GM20000 (cell line): Measurements from ENCODE around the gene SIRT7.

Experiments
- DNase-seq: peaks from one replicate; pipeline ENCODE4 v3.0.0; 2012; ENCODE audit warnings: low spot score
- TF ChIP-seq, protein P1 (sequence below): IDR thresholded peaks from 2 replicates; pipeline ENCODE4 v1.5.1; 2012; ENCODE audit warnings: mild to moderate bottlenecking, control low read depth; ENCODE audit errors: extremely low read depth, missing control alignments

The SIRT7 gene

DNA sequence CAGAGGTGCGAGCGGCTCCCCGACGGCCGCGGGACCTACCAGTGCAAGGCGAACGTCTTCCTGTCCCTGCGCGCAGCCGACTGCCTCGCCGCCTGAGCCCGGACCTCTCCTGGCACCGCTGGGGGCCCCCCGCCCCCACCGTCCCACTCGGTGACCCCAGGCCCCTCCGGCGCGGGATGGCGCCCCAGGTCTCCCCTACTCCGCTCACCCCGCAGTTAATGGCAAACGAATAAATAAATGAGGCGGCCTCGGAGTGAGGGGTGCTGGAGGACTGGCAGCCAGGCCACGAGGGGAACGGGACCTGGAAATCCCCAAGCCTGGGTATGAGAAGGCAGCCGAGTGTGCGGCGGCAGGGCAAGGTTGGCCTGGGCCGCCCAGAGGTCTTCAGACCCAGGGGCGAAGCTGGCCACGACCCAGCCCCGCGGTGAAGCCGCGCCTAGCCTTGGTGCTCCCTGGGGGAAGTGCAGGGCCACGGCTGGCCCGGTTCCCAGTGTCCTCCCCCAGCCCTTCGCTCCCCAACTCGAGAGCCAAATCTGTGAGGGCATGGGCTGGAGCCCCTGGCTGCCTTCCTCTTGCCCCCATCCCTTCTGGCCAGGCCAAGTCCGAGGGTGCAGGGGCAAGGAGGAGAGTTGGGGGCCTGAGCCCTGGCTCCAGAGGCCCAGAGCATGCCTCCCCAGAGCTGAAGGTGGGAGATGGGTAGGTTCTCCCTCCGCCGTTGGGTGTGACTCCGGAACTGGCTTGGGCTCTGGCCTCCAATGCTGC lies 15.1 kb downstream of the SIRT7 start:
- DNase-seq: no peak

DNA sequence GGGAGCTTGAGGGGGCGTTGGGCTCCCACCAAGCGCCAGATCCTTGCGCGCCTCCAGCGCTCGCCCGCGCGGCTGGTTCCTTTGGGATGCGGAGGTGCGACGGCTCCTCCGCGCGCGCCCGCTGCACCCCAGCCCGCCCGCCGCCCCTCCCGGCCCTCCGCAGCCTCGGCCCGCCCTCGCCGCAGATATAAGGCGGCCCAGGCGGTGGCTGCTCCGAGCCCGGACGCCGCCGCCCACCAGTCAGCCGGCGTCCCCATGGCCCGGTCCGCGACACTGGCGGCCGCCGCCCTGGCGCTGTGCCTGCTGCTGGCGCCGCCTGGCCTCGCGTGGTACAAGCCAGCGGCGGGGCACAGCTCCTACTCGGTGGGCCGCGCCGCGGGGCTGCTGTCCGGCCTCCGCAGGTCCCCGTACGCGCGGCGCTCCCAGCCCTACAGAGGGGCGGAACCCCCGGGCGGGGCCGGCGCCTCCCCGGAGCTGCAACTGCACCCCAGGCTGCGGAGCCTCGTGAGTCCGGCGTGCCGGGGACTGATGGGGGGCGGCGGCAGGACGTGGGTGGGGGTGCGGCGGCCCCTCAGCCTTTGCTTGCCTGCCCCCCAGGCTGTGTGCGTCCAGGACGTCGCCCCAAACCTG lies 15.8 kb downstream of the SIRT7 start, which contains the start of gene NPB:
Gene NPB (plus strand): TSS at position 216 of the 630 bp plus-strand sequence. CDS start 40 bp downstream, at position 256.
- TF ChIP-seq, protein P1, sequence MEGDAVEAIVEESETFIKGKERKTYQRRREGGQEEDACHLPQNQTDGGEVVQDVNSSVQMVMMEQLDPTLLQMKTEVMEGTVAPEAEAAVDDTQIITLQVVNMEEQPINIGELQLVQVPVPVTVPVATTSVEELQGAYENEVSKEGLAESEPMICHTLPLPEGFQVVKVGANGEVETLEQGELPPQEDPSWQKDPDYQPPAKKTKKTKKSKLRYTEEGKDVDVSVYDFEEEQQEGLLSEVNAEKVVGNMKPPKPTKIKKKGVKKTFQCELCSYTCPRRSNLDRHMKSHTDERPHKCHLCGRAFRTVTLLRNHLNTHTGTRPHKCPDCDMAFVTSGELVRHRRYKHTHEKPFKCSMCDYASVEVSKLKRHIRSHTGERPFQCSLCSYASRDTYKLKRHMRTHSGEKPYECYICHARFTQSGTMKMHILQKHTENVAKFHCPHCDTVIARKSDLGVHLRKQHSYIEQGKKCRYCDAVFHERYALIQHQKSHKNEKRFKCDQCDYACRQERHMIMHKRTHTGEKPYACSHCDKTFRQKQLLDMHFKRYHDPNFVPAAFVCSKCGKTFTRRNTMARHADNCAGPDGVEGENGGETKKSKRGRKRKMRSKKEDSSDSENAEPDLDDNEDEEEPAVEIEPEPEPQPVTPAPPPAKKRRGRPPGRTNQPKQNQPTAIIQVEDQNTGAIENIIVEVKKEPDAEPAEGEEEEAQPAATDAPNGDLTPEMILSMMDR: no peak
- DNase-seq: no peak

More for the DNA sequence above, 15.1 kb downstream of the SIRT7 start:
- TF ChIP-seq, protein P1: no peak

DNA sequence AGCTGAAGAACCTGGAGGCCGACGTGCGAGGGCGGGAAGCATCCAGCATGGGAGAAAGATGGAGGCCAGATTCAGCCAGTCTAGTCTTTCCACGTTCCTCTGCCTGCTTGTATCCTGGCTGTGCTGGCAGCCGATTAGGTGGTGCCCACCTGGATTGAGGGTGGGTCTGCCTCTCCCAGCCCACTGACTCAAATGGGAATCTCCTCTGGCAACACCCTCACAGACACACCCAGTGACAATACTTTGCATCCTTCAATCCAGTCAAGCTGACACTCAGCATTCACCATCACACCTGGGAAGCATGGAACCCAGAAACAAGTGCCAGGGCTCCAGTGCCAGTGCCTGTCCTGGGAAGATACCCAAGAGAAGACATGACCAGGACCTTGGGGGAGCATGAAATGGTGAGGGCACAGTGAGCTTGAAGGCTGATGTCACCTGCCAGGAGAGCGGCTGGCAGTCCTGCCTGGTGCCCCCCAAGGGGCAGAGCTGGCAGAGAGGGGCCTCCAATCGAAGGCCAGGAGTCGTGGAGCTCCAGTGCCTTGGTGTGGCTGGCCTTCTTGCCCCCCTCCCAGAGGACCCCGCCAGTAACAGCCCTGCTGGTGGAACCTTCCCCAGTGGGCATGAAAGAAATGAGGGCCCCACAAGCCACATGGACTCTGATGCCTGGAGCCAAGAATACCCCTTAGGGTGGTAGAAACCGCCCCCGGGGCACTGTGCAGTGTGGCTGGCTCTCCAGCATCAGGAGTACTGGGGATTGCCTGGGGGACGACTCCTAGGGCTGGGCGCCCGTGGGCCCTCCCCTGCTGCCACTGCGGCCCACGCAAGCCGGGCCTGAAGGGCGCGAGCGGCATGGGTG lies 16.6 kb downstream of the SIRT7 start:
- TF ChIP-seq, protein P1: no peak
- DNase-seq: no peak

DNA sequence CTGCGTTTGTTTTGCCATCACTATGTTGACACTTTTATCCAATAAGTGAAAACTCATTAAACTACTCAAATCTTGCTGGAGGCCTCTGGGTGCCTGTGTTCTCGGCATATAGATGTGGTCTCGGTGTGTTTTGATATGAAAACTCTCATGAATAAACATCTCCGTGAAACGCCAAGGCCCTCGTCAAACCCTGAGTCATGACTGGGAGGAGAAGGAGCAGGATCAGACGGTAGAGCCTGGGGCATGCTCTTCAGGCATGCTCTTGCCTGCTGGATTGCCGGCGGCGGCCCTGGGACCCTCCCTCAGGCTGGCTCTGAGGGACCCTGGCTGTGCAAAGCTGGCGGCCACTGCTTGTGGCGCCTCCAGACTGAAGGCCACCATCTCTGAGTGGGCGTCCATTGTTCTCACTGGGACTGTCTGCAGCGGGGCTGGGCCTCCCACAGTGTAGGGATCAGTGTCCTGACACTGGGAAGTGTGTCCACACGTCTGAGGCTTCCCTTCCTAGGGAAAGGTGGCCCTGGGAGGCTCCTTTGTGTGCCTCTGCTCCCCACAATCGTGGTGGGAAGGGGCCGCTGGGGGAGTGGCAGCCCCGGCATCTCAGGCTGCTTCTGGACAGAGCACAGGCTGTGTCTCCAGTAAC lies 17.7 kb downstream of the SIRT7 start:
- TF ChIP-seq, protein P1: no peak
- no peak for DNase-seq

DNA sequence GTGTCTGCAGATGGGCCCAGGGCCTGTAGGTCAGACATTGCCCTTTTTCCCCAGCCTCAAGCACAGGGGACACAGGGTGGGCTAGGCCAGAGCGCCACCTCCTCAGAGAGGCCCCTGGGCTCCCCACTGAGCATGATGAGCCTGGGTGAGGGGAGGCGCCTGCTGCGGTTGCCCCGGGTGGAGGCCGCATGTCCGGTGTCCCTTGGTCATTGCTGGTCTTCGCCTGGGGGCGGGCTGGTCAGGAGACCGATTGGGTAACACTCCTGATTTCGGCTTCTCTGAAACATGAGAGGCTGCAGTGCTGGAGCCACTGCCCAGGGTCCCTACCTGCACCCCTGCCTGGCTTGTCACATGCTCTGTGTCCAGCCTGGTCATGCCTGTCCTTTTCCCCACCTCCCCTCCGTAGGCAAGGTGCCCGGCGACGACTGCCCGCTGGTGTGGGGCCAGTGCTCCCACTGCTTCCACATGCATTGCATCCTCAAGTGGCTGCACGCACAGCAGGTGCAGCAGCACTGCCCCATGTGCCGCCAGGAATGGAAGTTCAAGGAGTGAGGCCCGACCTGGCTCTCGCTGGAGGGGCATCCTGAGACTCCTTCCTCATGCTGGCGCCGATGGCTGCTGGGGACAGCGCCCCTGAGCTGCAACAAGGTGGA lies 18.3 kb downstream of the SIRT7 start:
- TF ChIP-seq, protein P1: no peak
- no peak for DNase-seq

DNA sequence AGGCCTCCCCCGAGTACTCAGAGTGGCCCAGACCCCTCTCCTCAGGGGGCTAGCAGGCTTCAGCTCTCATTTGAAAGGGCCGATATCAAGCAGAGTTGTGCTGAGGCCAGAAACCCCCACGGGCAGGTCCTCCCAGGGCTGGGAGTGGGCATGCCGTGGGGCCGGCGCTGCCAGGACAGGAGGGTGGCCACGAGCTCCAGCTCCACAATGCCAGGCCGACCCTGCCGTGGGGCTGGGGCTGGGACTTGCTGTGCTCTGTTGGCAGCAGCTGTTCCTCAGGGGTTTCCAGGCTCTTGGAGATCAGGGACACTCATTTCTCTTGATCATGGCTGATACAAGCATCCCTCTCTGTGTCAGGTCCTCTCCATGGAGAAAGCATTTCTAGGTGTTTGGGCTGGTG lies 19.1 kb downstream of the SIRT7 start:
- DNase-seq: no peak
- TF ChIP-seq, protein P1: no peak
